ENCODE measurements around the gene CACNA2D2. TPM values are rescaled to one million over a fixed set of nuclear protein-coding genes. Genes with fewer than 3 reads are reported as not detected.

The CACNA2D2 gene
- total and polyA plus RNA-seq, 8 donors = 15.4 to 86.6 (median 30.2) TPM

- Histone ChIP-seq H3K36me3 (no peaks in the 10 kb centered on the region), H3K9me3 (no peaks in the 10 kb centered on the region), H3K27me3 (no peaks in the 10 kb centered on the region), H3K27ac (no peak overlapping the region), H3K4me1 (no peaks in the 10 kb centered on the region), H3K4me3 (no peak overlapping the region)
- TF ChIP-seq CTCF (IDR thresholded peaks at IDR 0.05) = no peak
- no peak for DNase-seq
- intact Hi-C loops (cut with DNase I) = no loop called here
- no peak for ATAC-seq
Measured at GRCh38 chr3:50414616-50415015, 88.8 kb downstream of the CACNA2D2 start.

GRCh38 chr3:50412231-50412754 is 91.1 kb downstream of the CACNA2D2 start:
- intact Hi-C loops (cut with DNase I) = no loop called here
- DNase-seq (no peak), ATAC-seq (no peak)
- Histone ChIP-seq H3K4me3 (no peak overlapping the region), H3K36me3 (no peaks in the 10 kb centered on the region), H3K9me3 (no peaks in the 10 kb centered on the region), H3K27ac (no peak overlapping the region), H3K27me3 (no peaks in the 10 kb centered on the region), H3K4me1 (no peaks in the 10 kb centered on the region)
- no peak for TF ChIP-seq CTCF (IDR thresholded peaks at IDR 0.05)

- Histone ChIP-seq H3K9me3 (no peaks in the 10 kb centered on the region), H3K27me3 (no peaks in the 10 kb centered on the region), H3K36me3 (no peaks in the 10 kb centered on the region), H3K4me1 (no peaks in the 10 kb centered on the region), H3K27ac (no peak overlapping the region), H3K4me3 (no peak overlapping the region)
- intact Hi-C loops (cut with DNase I) = no loop called here
- DNase-seq (no peak), ATAC-seq (no peak)
- no peak for TF ChIP-seq CTCF (IDR thresholded peaks at IDR 0.05)
Measured at GRCh38 chr3:50411229-50411628, 92.2 kb downstream of the CACNA2D2 start.

GRCh38 chr3:50410608-50411139 is 92.8 kb downstream of the CACNA2D2 start:
- intact Hi-C loops (cut with DNase I) = no loop called here
- Histone ChIP-seq H3K27ac (no peak overlapping the region), H3K4me3 (no peak overlapping the region), H3K9me3 (no peaks in the 10 kb centered on the region), H3K4me1 (no peaks in the 10 kb centered on the region), H3K27me3 (no peaks in the 10 kb centered on the region), H3K36me3 (no peaks in the 10 kb centered on the region)
- TF ChIP-seq CTCF (IDR thresholded peaks at IDR 0.05) = no peak
- DNase-seq = no peak
- ATAC-seq = no peak

- Histone ChIP-seq H3K27ac (no peak overlapping the region), H3K36me3 (no peaks in the 10 kb centered on the region), H3K4me3 (no peak overlapping the region), H3K4me1 (no peaks in the 10 kb centered on the region), H3K27me3 (no peaks in the 10 kb centered on the region), H3K9me3 (no peaks in the 10 kb centered on the region)
- intact Hi-C loops (cut with DNase I) = no loop called here
- no peak for TF ChIP-seq CTCF (IDR thresholded peaks at IDR 0.05)
- ATAC-seq = no peak
- no peak for DNase-seq
Measured at GRCh38 chr3:50410185-50410584, 93.2 kb downstream of the CACNA2D2 start.
